Right lobe of liver (tissue), 6 donors: ENCODE measurements around the gene RAD17. TPM values are rescaled to one million over a fixed set of nuclear protein-coding genes. Genes with fewer than 3 reads are reported as not detected.

Experiments
- ATAC-seq, 4 donors: fragments of 200-7000 bp; cut with Tn5 transposase; one replicate each; pipeline ENCODE4 v1.9.1; 2020; ENCODE audit warnings: mild to moderate bottlenecking in 4 of 4, moderate library complexity in 4 of 4
- DNase-seq, 3 donors: peaks; one replicate each; pipeline ENCODE4 v3.0.0-alpha.2; 2020
- H3K27ac ChIP-seq, 3 donors: fragments of 200-600 bp; one replicate each; pipeline ENCODE4 v1.8.0; 2022
- H3K27me3 ChIP-seq, 2 donors: fragments of 200-600 bp; one replicate each; pipeline ENCODE4 v1.8.0; 2022
- H3K36me3 ChIP-seq, 4 donors: fragments of 200-600 bp; sonication (generic) in 1 of 4; one replicate each; pipeline versions ENCODE4 v1.5.1 to v1.8.0; 2017 to 2022; ENCODE audit warnings: control low read depth in 1 of 4
- H3K4me1 ChIP-seq, 4 donors: fragments of 200-600 bp; sonication (generic) in 1 of 4; one replicate each; pipeline versions ENCODE4 v1.5.1 to v1.8.0; 2017 to 2022; ENCODE audit warnings: control low read depth in 1 of 4
- H3K4me3 ChIP-seq, 3 donors: fragments of 200-600 bp; one replicate each; pipeline ENCODE4 v1.8.0; 2022
- H3K9me3 ChIP-seq, 4 donors: fragments of 200-600 bp; sonication (generic) in 1 of 4; one replicate each; pipeline versions ENCODE4 v1.5.1 to v1.8.0; 2017 to 2022; ENCODE audit warnings: control low read depth in 1 of 4
- CTCF ChIP-seq, 4 donors: fragments of 200-600 bp in 3 of 4; fragments of 450-650 bp in 1 of 4; IDR thresholded peaks; one replicate each; pipeline versions ENCODE4 v1.5.1 to v1.8.0; 2016 to 2022; ENCODE audit warnings: antibody characterized with exemption in 4 of 4, mild to moderate bottlenecking in 2 of 4
- POLR2A ChIP-seq: fragments of 450-650 bp; IDR thresholded peaks from one replicate; pipeline ENCODE4 v1.6.1; 2017; ENCODE audit warnings: antibody characterized with exemption, mild to moderate bottlenecking
- WGBS: methylation state at CpG from one replicate; pipeline ENCODE4 v1.1.6; 2018; ENCODE audit warnings: low coverage, low lambda C conversion rate; ENCODE audit not compliant: insufficient coverage; ENCODE audit errors: missing lambda C conversion rate; 5-methylcytosine and 5-hydroxymethylcytosine counted together
- intact Hi-C, 2 donors: fragments of 100-400 bp; cut with DNase I; formaldehyde crosslinking; loops; one replicate each; pipeline versions ENCODE4 v1.11.2 to v1.14.1; 2022
- total RNA-seq, 6 experiments: library from RNA; depleted of rRNA in 2 of 6; stranded (reverse); fragments of >200 nt in 2 of 6; fragmentation: NEBNext Ultra II Directional in 3 of 6; extraction: Animal tissue kit (Norgen Biotek cat#: 25700) in 3 of 6; gene quantifications; one replicate each; pipeline versions ENCODE4 v1.1.0 to v1.2.4, GENCODE V29; 2016 to 2023
- donor health status: DM: no; HTN: yes; CAD: no.
- donor health status: DM: no; HTN: no; CAD: no.
- donor health status: DM: no; HTN: no; CAD: no.
- donor health status: DM: no; HTN: yes; CAD: no.
- donor health status: DM: no; HTN: yes; CAD: no.

RAD17 gene
- total RNA-seq, 6 experiments from 2014 or later, result 8.4 to 11.5 (median 9.4) TPM

GRCh38 chr5:69341520-69342161 is 28.0 kb upstream of the RAD17 start:
- 81% methylated on average over 4 of the region's 4 CpGs for WGBS
- TF ChIP-seq POLR2A (no peak), CTCF (IDR thresholded peaks at IDR 0.05) (no peak)
- Histone ChIP-seq H3K36me3 (no peaks in the 10 kb centered on the region), H3K9me3 (no peaks in the 10 kb centered on the region), H3K4me3 (no peak overlapping the region), H3K4me1 (no peaks in the 10 kb centered on the region), H3K27me3 (no peaks in the 10 kb centered on the region), H3K27ac (no peak overlapping the region)
- ATAC-seq, result no peak
- no peak for DNase-seq
- intact Hi-C loops, result no loop called here

DNA sequence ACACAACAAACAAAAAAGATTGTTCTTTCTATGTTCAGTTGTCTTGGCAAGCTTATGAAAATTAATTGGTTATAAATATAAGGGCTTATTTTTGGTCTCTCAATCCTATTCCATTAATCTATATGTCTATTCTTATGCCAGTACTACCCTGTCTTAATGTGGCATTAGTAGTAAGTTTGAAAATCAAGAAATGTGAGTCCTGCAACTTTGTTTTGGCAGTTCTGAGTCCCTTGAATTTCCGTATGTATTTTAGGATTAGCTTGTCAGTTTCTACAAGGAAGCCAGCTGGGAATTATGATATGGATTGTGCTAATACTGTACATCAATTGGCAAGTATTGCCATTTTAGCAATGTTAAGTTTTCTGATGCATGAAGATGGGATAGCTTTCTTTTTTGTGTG is 26.5 kb upstream of the RAD17 start:
- no peak for TF ChIP-seq POLR2A
- no peak for TF ChIP-seq CTCF (IDR thresholded peaks at IDR 0.05)
- Histone ChIP-seq H3K36me3 (no peaks in the 10 kb centered on the region), H3K27ac (no peak overlapping the region), H3K27me3 (no peaks in the 10 kb centered on the region), H3K4me1 (no peaks in the 10 kb centered on the region), H3K9me3 (no peaks in the 10 kb centered on the region), H3K4me3 (no peak overlapping the region)
- intact Hi-C loops, result no loop called here
- ATAC-seq (no peak), DNase-seq (no peak)
- 92% methylated on average over 1 of the region's 1 CpG for WGBS

DNA sequence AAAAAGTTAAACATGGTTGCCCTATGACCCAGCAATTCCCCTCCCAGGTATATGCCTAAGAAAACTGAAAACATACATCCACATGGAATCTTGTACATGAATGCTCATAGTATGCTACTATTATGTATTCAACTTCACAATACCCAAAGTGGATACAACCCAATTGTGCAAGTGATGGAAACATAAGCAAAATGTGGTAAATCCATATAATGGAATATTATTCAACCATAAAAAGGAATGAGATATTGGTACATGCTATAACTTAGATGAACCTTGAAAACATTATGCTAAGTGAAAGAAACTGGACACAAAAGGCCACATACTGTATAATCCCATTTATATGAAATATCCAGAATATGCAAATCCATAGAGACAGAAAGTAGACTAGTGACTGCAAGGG is 19.0 kb upstream of the RAD17 start:
- intact Hi-C loops, result no loop called here
- no peak for ATAC-seq
- no peak for TF ChIP-seq CTCF (IDR thresholded peaks at IDR 0.05)
- TF ChIP-seq POLR2A, result no peak
- H3K27ac ChIP-seq, result no peak overlapping the region
- H3K4me1 ChIP-seq, result no peaks in the 10 kb centered on the region
- H3K36me3 ChIP-seq, result peaks cover 0 to 35% (median 14%) of the 10 kb centered on the region in 4 donors
- no peak overlapping the region for H3K4me3 ChIP-seq
- DNase-seq, result no peak
- no peaks in the 10 kb centered on the region for H3K9me3 ChIP-seq
- H3K27me3 ChIP-seq, result no peaks in the 10 kb centered on the region

DNA sequence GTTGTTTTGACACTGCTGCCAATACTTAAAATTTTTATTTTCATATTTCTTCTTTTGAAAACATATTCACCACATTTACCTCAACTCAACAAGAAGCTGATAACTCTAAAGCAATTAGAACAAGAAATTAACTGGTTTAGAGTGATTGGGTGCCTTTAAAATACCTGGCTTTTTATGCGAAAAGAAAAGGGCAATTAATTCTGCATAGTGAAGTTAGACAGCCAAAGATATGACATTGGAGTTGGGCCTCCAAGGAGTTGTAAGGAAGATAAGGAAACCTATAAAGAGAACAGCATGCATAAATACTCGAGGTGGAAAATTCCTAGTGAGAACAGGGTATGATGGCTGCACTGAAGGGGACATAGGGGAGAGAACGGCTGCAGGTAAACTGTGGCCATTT is 9.9 kb upstream of the RAD17 start:
- ATAC-seq, result no peak
- no peak overlapping the region for H3K27ac ChIP-seq
- intact Hi-C loops, result no loop called here
- H3K9me3 ChIP-seq, result no peaks in the 10 kb centered on the region
- 92% methylated on average over 3 of the region's 3 CpGs for WGBS
- no peak for TF ChIP-seq CTCF (IDR thresholded peaks at IDR 0.05)
- no peak for TF ChIP-seq POLR2A
- no peak for DNase-seq
- no peaks in the 10 kb centered on the region for H3K27me3 ChIP-seq
- peaks cover 0 to 26% (median 6%) of the 10 kb centered on the region in 4 donors for H3K36me3 ChIP-seq
- H3K4me3 ChIP-seq, result no peak overlapping the region
- H3K4me1 ChIP-seq, result no peaks in the 10 kb centered on the region

- DNase-seq (no peak), ATAC-seq (no peak)
- WGBS, result 100% methylated on average over 1 of the region's 1 CpG
- TF ChIP-seq POLR2A (no peak), CTCF (IDR thresholded peaks at IDR 0.05) (no peak)
- Histone ChIP-seq H3K4me1 (no peaks in the 10 kb centered on the region), H3K27me3 (no peaks in the 10 kb centered on the region), H3K27ac (no peak overlapping the region), H3K9me3 (no peaks in the 10 kb centered on the region), H3K4me3 (no peak overlapping the region), H3K36me3 (peaks cover 0 to 26% (median 4%) of the 10 kb centered on the region in 4 donors)
- intact Hi-C loops, result no loop called here
Measured at GRCh38 chr5:69360442-69360841, 9.2 kb upstream of the RAD17 start.
